GM12865 (cell line): Measurements from ENCODE around the gene SKIC2.

Source experiments
- DNase-seq: peaks from one replicate; pipeline ENCODE4 v3.0.0; 2010; ENCODE audit warnings: low read depth
- H3K4me3 ChIP-seq: 2 replicates; pipeline ENCODE4 v1.5.1; 2011; ENCODE audit warnings: mild to moderate bottlenecking, low read depth, low read length, control low read depth
- TF ChIP-seq, protein P1 (sequence below): IDR thresholded peaks from 2 replicates; pipeline ENCODE4 v1.5.1; 2011; ENCODE audit warnings: low read length, control low read depth, low read depth, inconsistent platforms; ENCODE audit not compliant: insufficient read depth; ENCODE audit errors: missing control alignments

The SKIC2 gene

DNA sequence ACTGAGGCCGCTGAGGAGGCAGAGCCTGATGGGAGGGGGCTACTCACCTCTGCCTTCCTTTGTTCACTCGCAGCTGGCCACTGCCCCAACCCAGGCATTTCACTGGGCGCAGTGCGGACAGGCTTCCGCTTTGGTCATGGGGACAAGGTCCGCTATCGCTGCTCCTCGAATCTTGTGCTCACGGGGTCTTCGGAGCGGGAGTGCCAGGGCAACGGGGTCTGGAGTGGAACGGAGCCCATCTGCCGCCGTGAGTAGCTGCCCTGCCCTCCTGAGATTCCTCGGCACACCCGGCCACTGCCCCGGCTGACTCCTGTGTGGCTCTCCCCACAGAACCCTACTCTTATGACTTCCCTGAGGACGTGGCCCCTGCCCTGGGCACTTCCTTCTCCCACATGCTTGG is 25.4 kb upstream of the SKIC2 start:
- no peak overlapping the region for H3K4me3 ChIP-seq
- no peak for DNase-seq
- TF ChIP-seq, protein P1, sequence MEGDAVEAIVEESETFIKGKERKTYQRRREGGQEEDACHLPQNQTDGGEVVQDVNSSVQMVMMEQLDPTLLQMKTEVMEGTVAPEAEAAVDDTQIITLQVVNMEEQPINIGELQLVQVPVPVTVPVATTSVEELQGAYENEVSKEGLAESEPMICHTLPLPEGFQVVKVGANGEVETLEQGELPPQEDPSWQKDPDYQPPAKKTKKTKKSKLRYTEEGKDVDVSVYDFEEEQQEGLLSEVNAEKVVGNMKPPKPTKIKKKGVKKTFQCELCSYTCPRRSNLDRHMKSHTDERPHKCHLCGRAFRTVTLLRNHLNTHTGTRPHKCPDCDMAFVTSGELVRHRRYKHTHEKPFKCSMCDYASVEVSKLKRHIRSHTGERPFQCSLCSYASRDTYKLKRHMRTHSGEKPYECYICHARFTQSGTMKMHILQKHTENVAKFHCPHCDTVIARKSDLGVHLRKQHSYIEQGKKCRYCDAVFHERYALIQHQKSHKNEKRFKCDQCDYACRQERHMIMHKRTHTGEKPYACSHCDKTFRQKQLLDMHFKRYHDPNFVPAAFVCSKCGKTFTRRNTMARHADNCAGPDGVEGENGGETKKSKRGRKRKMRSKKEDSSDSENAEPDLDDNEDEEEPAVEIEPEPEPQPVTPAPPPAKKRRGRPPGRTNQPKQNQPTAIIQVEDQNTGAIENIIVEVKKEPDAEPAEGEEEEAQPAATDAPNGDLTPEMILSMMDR: no peak

GRCh38 chr6:31935021-31935420 is 24.0 kb upstream of the SKIC2 start:
- TF ChIP-seq, protein P1: no peak
- no peak overlapping the region for H3K4me3 ChIP-seq
- no peak for DNase-seq

GRCh38 chr6:31935823-31936222 is 23.2 kb upstream of the SKIC2 start:
- TF ChIP-seq, protein P1: no peak
- DNase-seq: no peak
- H3K4me3 ChIP-seq: no peak overlapping the region

DNA sequence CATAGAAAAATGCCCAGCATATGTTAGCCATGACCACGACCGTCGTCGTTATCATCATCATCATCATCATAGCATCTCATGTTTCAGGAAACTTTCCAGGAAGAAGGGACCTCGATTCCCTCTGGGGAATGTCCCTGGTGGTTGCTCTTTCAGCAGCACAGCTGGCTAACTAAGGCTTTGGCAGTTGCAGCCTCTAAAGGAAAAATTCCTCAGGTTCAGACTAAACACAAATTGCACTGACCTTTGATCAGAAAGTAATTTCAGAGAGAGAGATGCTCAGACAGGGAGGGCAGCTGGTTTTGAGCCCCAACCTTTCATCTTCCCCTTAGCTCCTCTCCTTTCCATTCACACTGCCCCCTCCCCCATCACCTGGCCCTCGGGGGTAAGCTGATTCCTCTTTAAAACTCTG is 18.7 kb upstream of the SKIC2 start:
- no peak overlapping the region for H3K4me3 ChIP-seq
- TF ChIP-seq, protein P1: no peak
- DNase-seq: no peak

DNA sequence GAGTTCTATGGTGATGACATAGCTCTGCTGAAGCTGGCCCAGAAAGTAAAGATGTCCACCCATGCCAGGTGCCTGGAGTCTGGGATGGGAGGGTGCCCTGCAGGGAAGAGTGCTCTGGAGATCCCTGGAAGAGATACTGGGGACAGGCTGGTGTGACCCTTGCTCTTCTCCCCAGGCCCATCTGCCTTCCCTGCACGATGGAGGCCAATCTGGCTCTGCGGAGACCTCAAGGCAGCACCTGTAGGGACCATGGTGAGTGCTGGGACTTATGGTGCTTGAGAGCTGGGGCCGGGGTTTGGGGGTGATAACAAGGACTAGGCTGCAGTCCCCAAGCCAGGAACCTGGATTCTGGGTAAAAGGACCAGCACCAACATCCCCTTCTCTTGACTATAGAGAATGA is 15.2 kb upstream of the SKIC2 start:
- DNase-seq: no peak
- no peak overlapping the region for H3K4me3 ChIP-seq
- TF ChIP-seq, protein P1: no peak

- DNase-seq: no peak
- H3K4me3 ChIP-seq: no peak overlapping the region
- TF ChIP-seq, protein P1: no peak
Observed at GRCh38 chr6:31945154-31945506, 13.8 kb upstream of the SKIC2 start.

DNA sequence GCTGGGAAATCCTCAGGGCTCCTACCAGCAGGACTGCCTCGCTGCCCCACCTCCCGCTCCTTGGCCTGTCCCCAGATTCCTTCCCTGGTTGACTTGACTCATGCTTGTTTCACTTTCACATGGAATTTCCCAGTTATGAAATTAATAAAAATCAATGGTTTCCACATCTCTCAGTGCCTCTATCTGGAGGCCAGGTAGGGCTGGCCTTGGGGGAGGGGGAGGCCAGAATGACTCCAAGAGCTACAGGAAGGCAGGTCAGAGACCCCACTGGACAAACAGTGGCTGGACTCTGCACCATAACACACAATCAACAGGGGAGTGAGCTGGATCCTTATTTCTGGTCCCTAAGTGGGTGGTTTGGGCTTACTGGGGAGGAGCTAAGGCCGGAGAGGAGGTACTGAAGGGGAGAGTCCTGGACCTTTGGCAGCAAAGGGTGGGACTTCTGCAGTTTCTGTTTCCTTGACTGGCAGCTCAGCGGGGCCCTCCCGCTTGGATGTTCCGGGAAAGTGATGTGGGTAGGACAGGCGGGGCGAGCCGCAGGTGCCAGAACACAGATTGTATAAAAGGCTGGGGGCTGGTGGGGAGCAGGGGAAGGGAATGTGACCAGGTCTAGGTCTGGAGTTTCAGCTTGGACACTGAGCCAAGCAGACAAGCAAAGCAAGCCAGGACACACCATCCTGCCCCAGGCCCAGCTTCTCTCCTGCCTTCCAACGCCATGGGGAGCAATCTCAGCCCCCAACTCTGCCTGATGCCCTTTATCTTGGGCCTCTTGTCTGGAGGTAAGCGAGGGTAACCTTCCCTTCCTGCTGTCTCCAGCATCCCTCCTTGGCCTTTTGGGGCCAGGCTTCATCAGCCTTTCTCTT is 13.2 kb upstream of the SKIC2 start, which contains the start of gene CFB:
CFB (plus strand) TSS at position 589 of the 863 bp plus-strand sequence; CDS start at position 716, 127 bp downstream.
- no peak within 1 kb of the TSS for H3K4me3 ChIP-seq
- TF ChIP-seq, protein P1: no peak
- no peak for DNase-seq
